Immature natural killer cell (primary cell): ENCODE data around the gene MINK1. TPM values are rescaled to one million over a fixed set of nuclear protein-coding genes. Genes with fewer than 3 reads are reported as not detected.
A peak's percentile ranks its signal among the peaks of the same experiment; 100 is the strongest.
"Not testable (repeated sequence)": the region's sequence is repeated elsewhere in the genome, so short reads cannot be mapped to it uniquely, and the experiment has no call there.

ENCODE experiments used
- DNase-seq, 3 donors: peaks; one replicate each; pipeline ENCODE4 v3.0.0; 2022; ENCODE audit warnings: mixed read lengths in 1 of 3
- H3K27ac Mint-ChIP-seq, 6 donors: one replicate each; pipeline ENCODE4 v1.8.0; 2020; ENCODE audit warnings: mixed read lengths in 6 of 6, mild to moderate bottlenecking in 5 of 6, inconsistent platforms in 4 of 6, moderate library complexity in 3 of 6
- H3K27me3 Mint-ChIP-seq, 3 donors: one replicate each; pipeline ENCODE4 v1.8.0; 2020 to 2021; ENCODE audit warnings: low read depth in 3 of 3, mild to moderate bottlenecking in 3 of 3, mixed read lengths in 3 of 3, moderate library complexity in 3 of 3, inconsistent platforms in 1 of 3
- H3K36me3 Mint-ChIP-seq, 3 donors: one replicate each; pipeline ENCODE4 v1.8.0; 2020; ENCODE audit warnings: mixed read lengths in 3 of 3, inconsistent platforms in 2 of 3, mild to moderate bottlenecking in 2 of 3
- H3K4me1 Mint-ChIP-seq, 2 donors: one replicate each; pipeline ENCODE4 v1.8.0; 2020; ENCODE audit warnings: inconsistent platforms in 2 of 2, mild to moderate bottlenecking in 2 of 2, mixed read lengths in 2 of 2, moderate library complexity in 1 of 2
- H3K4me3 Mint-ChIP-seq, 5 donors: one replicate each; pipeline ENCODE4 v1.8.0; 2020; ENCODE audit warnings: mild to moderate bottlenecking in 5 of 5, mixed read lengths in 5 of 5, inconsistent platforms in 3 of 5, moderate library complexity in 3 of 5
- H3K9me3 Mint-ChIP-seq, 6 donors: one replicate each; pipeline ENCODE4 v1.8.0; 2020; ENCODE audit warnings: mild to moderate bottlenecking in 6 of 6, mixed read lengths in 6 of 6, inconsistent platforms in 4 of 6, moderate library complexity in 3 of 6
- polyA plus RNA-seq, 3 donors: library from polyadenylated mRNA; unstranded; fragments of 300-500 nt; fragmentation: Illumina TruSeq; gene quantifications; one replicate each; pipeline ENCODE4 v1.2.3, GENCODE V29; 2021

The MINK1 gene
- polyA plus RNA-seq, 3 donors from 2014 or later = 2.0 to 13.5 (median 3.8) TPM

- not testable (repeated sequence) for H3K4me3 Mint-ChIP-seq, H3K9me3 Mint-ChIP-seq, H3K27ac Mint-ChIP-seq
Measured at GRCh38 chr17:4857347-4857746, 24.2 kb downstream of the MINK1 start.

GRCh38 chr17:4858068-4858881 lies 25.1 kb downstream of the MINK1 start:
- no peak for DNase-seq
- Mint-ChIP-seq H3K4me3 (no peak overlapping the region), H3K4me1 (peaks cover 16 to 23% of the 10 kb centered on the region in 2 donors), H3K36me3 (peaks cover 4 to 18% (median 7%) of the 10 kb centered on the region in 3 donors), H3K27me3 (peaks cover 9 to 14% (median 12%) of the 10 kb centered on the region in 3 donors), H3K9me3 (no peaks in the 10 kb centered on the region), H3K27ac (no peak overlapping the region)

More at GRCh38 chr17:4857347-4857746, 24.2 kb downstream of the MINK1 start:
- DNase-seq = not testable (repeated sequence)
- Mint-ChIP-seq H3K4me1 (peaks cover 18 to 25% of the 10 kb centered on the region in 2 donors), H3K27me3 (peaks cover 14 to 21% (median 20%) of the 10 kb centered on the region in 3 donors), H3K36me3 (peaks cover 4 to 18% (median 7%) of the 10 kb centered on the region in 3 donors)

GRCh38 chr17:4858882-4859260 lies 25.7 kb downstream of the MINK1 start:
- peaks cover 4 to 18% (median 7%) of the 10 kb centered on the region in 3 donors for H3K36me3 Mint-ChIP-seq
- DNase-seq = no peak
- no peak overlapping the region for H3K27ac Mint-ChIP-seq
- H3K9me3 Mint-ChIP-seq = no peaks in the 10 kb centered on the region
- H3K27me3 Mint-ChIP-seq = peaks cover 4 to 9% (median 9%) of the 10 kb centered on the region in 3 donors
- H3K4me3 Mint-ChIP-seq = no peak overlapping the region
- H3K4me1 Mint-ChIP-seq = peaks cover 13 to 18% of the 10 kb centered on the region in 2 donors

GRCh38 chr17:4859816-4860625 lies 26.9 kb downstream of the MINK1 start:
- no peak overlapping the region for H3K4me3 Mint-ChIP-seq
- H3K4me1 Mint-ChIP-seq = peaks cover 5 to 8% of the 10 kb centered on the region in 2 donors
- H3K27me3 Mint-ChIP-seq = peaks cover 0 to 2% (median 1%) of the 10 kb centered on the region in 3 donors
- H3K36me3 Mint-ChIP-seq = peaks cover 4 to 18% (median 7%) of the 10 kb centered on the region in 3 donors
- H3K27ac Mint-ChIP-seq = no peak overlapping the region
- DNase-seq = no peak
- H3K9me3 Mint-ChIP-seq = no peaks in the 10 kb centered on the region

DNA sequence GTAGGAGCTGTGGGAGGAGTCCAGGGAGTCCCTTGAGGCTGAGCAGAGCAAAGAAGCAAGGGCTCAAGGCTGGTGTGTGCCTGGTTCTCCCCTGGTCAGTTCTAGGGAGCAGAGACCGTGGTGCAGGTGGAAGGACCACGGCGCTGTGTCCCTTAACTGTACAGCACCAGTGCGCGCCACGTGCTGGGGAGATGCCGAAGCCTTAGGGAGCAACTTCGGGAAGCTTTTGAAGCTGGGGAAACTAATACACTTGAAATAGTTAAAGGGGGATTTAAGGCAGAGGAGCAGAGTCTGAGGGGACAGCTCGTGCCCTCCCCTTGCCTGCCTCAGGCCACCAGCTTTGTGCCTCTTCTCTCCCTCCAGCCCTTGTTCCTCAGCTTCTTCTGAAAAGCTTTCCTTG lies 27.5 kb downstream of the MINK1 start:
- Mint-ChIP-seq H3K36me3 (peaks cover 4 to 18% (median 7%) of the 10 kb centered on the region in 3 donors), H3K27ac (no peak overlapping the region), H3K9me3 (no peaks in the 10 kb centered on the region), H3K4me3 (no peak overlapping the region), H3K27me3 (peaks cover 0 to 2% (median 1%) of the 10 kb centered on the region in 3 donors), H3K4me1 (peaks cover 5 to 8% of the 10 kb centered on the region in 2 donors)
- DNase-seq = no peak

- Mint-ChIP-seq H3K27me3 (peaks cover 0 to 2% (median 1%) of the 10 kb centered on the region in 3 donors), H3K27ac (no peak overlapping the region), H3K4me1 (peaks cover 5 to 7% of the 10 kb centered on the region in 2 donors), H3K9me3 (no peaks in the 10 kb centered on the region), H3K36me3 (peaks cover 4 to 17% (median 7%) of the 10 kb centered on the region in 3 donors), H3K4me3 (no peak overlapping the region)
- DNase-seq = no peak
Measured at GRCh38 chr17:4861052-4861451, 27.9 kb downstream of the MINK1 start.

- Mint-ChIP-seq H3K36me3 (peaks cover 0 to 2% (median 0%) of the 10 kb centered on the region in 3 donors), H3K4me1 (peaks cover 0 to 5% of the 10 kb centered on the region in 2 donors), H3K27me3 (peaks cover 0 to 1% (median 0%) of the 10 kb centered on the region in 3 donors), H3K4me3 (no peak overlapping the region), H3K27ac (no peak overlapping the region), H3K9me3 (no peaks in the 10 kb centered on the region)
- DNase-seq = no peak
Measured at GRCh38 chr17:4862720-4863119, 29.6 kb downstream of the MINK1 start.

DNA sequence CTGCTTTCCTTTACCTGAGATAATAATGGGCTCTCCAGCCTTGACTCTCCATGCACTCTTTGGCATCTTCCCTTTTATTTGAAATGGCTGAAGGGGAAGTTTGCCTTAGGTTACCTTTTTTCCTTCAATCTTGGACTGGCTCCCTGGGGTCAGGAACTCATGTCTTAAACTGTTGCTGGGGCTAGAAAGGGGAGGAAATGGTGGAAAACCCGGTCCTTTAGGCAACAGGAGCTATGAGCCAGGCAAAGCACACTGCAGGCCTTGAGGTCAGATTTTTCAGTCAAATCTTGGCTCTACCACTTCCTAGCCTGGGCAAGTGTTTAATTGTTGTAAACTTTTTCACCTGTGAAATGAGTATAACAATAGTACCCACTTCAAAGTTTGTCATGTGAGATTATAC lies 30.2 kb downstream of the MINK1 start:
- no peak overlapping the region for H3K27ac Mint-ChIP-seq
- no peak overlapping the region for H3K4me3 Mint-ChIP-seq
- peaks cover 0 to 4% of the 10 kb centered on the region in 2 donors for H3K4me1 Mint-ChIP-seq
- H3K27me3 Mint-ChIP-seq = peaks cover 0 to 1% (median 0%) of the 10 kb centered on the region in 3 donors
- no peaks in the 10 kb centered on the region for H3K36me3 Mint-ChIP-seq
- H3K9me3 Mint-ChIP-seq = no peaks in the 10 kb centered on the region
- no peak for DNase-seq

- H3K36me3 Mint-ChIP-seq, DNase-seq, H3K9me3 Mint-ChIP-seq, H3K27me3 Mint-ChIP-seq, H3K27ac Mint-ChIP-seq, H3K4me1 Mint-ChIP-seq, H3K4me3 Mint-ChIP-seq: not testable (repeated sequence)
Measured at GRCh38 chr17:4867535-4867934, 34.4 kb downstream of the MINK1 start.

DNA sequence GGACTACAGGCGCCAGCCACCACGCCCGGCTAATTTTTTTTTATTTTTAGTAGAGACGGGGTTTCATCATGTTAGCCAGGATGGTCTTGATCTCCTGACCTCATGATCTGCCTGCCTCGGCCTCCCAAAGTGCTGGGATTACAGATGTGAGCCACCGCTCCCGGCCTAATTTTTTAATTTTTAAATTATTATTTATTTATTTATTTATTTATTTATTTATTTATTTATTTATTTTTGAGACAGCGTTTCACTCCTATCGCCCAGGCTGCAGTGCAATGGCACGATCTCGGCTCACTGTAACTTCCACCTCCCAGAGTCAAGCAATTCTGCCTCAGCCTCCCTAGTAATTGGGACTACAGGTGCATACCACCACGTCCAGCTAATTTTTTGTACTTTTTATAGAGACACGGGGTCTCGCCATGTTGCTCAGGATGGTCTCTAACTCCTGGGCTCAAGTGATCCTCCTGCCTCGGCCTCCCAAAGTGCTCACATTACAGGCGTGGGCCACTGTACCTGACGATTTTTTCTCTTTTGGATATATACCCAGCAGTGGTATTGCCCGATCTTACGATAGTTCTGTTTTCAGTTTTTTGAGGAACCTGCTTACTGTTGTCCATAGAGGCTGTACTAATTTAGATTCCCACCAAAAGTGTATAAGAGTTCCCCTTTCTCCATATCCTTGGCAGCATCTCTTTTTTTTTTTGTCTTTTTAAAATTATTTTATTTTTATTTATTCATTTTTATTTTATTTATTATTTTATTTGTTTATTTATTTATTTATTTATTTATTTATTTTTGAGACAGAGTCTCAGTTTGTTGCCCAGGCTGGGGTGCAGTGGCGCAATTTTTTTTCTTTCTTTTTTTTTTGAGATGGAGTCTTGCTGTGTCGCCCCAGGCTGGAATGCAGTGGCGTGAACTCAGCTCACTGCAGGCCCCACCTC lies 36.2 kb downstream of the MINK1 start:
- peaks cover 4 to 11% (median 10%) of the 10 kb centered on the region in 3 donors for H3K36me3 Mint-ChIP-seq
- peaks cover 0 to 11% of the 10 kb centered on the region in 2 donors for H3K4me1 Mint-ChIP-seq
- H3K27ac Mint-ChIP-seq, H3K9me3 Mint-ChIP-seq, H3K27me3 Mint-ChIP-seq, DNase-seq, H3K4me3 Mint-ChIP-seq: not testable (repeated sequence)

- peaks cover 0 to 2% (median 0%) of the 10 kb centered on the region in 3 donors for H3K27me3 Mint-ChIP-seq
- no peak overlapping the region for H3K27ac Mint-ChIP-seq
- no peak overlapping the region for H3K4me3 Mint-ChIP-seq
- peaks cover 4 to 13% (median 11%) of the 10 kb centered on the region in 3 donors for H3K36me3 Mint-ChIP-seq
- no peak for DNase-seq
- H3K4me1 Mint-ChIP-seq = peaks cover 0 to 12% of the 10 kb centered on the region in 2 donors
- no peaks in the 10 kb centered on the region for H3K9me3 Mint-ChIP-seq
Measured at GRCh38 chr17:4870855-4871254, 37.7 kb downstream of the MINK1 start.

- H3K9me3 Mint-ChIP-seq = no peaks in the 10 kb centered on the region
- H3K36me3 Mint-ChIP-seq = peaks cover 4 to 17% (median 11%) of the 10 kb centered on the region in 3 donors
- H3K27ac Mint-ChIP-seq = peak overlapping the region in 1 of 6 donors; percentile 59
- H3K4me3 Mint-ChIP-seq = no peak overlapping the region
- peaks cover 0 to 12% of the 10 kb centered on the region in 2 donors for H3K4me1 Mint-ChIP-seq
- DNase-seq = no peak
- H3K27me3 Mint-ChIP-seq = peaks cover 0 to 2% (median 0%) of the 10 kb centered on the region in 3 donors
Measured at GRCh38 chr17:4872786-4873185, 39.6 kb downstream of the MINK1 start.

DNA sequence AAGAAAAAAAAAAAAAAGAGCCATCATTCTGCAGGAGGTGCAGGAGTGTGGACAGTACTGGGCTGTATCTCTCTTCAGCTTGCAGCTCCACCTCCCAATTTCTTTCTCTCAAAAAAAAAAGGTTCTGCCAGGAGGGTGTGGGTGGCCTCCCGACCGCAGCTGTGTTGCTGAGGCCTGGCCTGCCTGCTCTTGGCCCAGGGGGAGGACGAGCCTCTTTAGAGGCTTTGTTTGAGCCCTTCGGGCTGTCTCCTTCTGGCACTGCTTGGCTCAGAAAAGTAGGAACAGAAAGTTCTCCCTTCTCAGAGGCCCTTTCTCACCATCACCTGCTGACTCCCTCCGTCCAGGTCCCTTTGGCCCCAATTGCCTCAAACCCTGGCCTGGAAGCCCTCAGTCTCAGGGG lies 43.9 kb downstream of the MINK1 start:
- H3K27me3 Mint-ChIP-seq = peaks cover 0 to 2% (median 2%) of the 10 kb centered on the region in 3 donors
- DNase-seq = no peak
- no peaks in the 10 kb centered on the region for H3K9me3 Mint-ChIP-seq
- H3K27ac Mint-ChIP-seq = no peak overlapping the region
- peaks cover 4 to 18% (median 7%) of the 10 kb centered on the region in 3 donors for H3K36me3 Mint-ChIP-seq
- H3K4me1 Mint-ChIP-seq = peaks cover 2 to 12% of the 10 kb centered on the region in 2 donors
- H3K4me3 Mint-ChIP-seq = no peak overlapping the region
